Measurements from ENCODE around the gene VSIG10L. TPM values are rescaled to one million over a fixed set of nuclear protein-coding genes. Genes with fewer than 3 reads are reported as not detected.

Gene VSIG10L
- total RNA-seq, 4 donors from 2014 or later, result 0.26 to 3.6 (median 1.7) TPM

GRCh38 chr19:51365211-51365964 lies 23.4 kb upstream of the VSIG10L start:
- H3K9me3 ChIP-seq, result no peaks in the 10 kb centered on the region
- TF ChIP-seq POLR2A (IDR thresholded peaks at IDR 0.05) (no peak), CTCF (IDR thresholded peaks at IDR 0.05) (no peak)
- no peaks in the 10 kb centered on the region for H3K36me3 ChIP-seq
- peak overlapping the region; percentile 77 to 81 for H3K4me3 ChIP-seq
- peak overlapping the region; percentile 90 to 97 for H3K27ac ChIP-seq
- intact Hi-C loops (cut with DNase I; ENCODE audit: low total_unique reads), result no loop called here
- peak; percentile 30 to 31 for DNase-seq
- no peaks in the 10 kb centered on the region for H3K27me3 ChIP-seq
- no peaks in the 10 kb centered on the region for H3K4me1 ChIP-seq

GRCh38 chr19:51364200-51365106 lies 22.5 kb upstream of the VSIG10L start:
- no peaks in the 10 kb centered on the region for H3K4me1 ChIP-seq
- no peaks in the 10 kb centered on the region for H3K27me3 ChIP-seq
- no peaks in the 10 kb centered on the region for H3K36me3 ChIP-seq
- H3K4me3 ChIP-seq, result no peak overlapping the region
- no peak for DNase-seq
- no peak overlapping the region for H3K27ac ChIP-seq
- TF ChIP-seq CTCF (IDR thresholded peaks at IDR 0.05), result no peak
- no peak for TF ChIP-seq POLR2A (IDR thresholded peaks at IDR 0.05)
- intact Hi-C loops (cut with DNase I; ENCODE audit: low total_unique reads), result no loop called here
- no peaks in the 10 kb centered on the region for H3K9me3 ChIP-seq

GRCh38 chr19:51361239-51361638 lies 19.3 kb upstream of the VSIG10L start:
- no peak for DNase-seq
- no peak for TF ChIP-seq CTCF (IDR thresholded peaks at IDR 0.05)
- no peak for TF ChIP-seq POLR2A (IDR thresholded peaks at IDR 0.05)
- Histone ChIP-seq H3K27ac (no peak overlapping the region), H3K36me3 (no peaks in the 10 kb centered on the region), H3K27me3 (no peaks in the 10 kb centered on the region), H3K9me3 (no peaks in the 10 kb centered on the region), H3K4me1 (no peaks in the 10 kb centered on the region), H3K4me3 (no peak overlapping the region)
- intact Hi-C loops (cut with DNase I; ENCODE audit: low total_unique reads), result no loop called here

DNA sequence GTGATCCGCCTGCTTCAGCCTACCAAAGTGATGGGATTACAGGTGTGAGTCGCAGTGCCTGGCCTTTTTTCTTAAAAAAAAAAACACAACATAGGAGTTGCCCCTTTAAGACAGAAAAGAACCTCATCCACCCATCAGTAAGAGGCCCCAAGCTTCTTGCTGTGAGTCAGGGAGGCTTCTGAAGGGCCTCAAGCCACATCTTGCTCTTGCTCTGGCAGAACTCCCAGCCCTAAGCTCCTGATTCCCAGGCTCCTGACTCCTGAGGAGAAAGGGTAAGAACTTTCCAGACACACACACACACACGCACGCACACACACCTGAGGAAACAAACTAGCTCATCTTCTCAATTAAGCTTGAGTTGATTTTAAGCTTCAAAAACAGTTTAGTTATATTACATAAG lies 17.4 kb upstream of the VSIG10L start:
- no peak overlapping the region for H3K4me3 ChIP-seq
- no peaks in the 10 kb centered on the region for H3K9me3 ChIP-seq
- no peaks in the 10 kb centered on the region for H3K4me1 ChIP-seq
- no peak overlapping the region for H3K27ac ChIP-seq
- TF ChIP-seq POLR2A (IDR thresholded peaks at IDR 0.05), result no peak
- TF ChIP-seq CTCF (IDR thresholded peaks at IDR 0.05), result no peak
- DNase-seq, result no peak
- no peaks in the 10 kb centered on the region for H3K27me3 ChIP-seq
- intact Hi-C loops (cut with DNase I; ENCODE audit: low total_unique reads), result no loop called here
- no peaks in the 10 kb centered on the region for H3K36me3 ChIP-seq

GRCh38 chr19:51357952-51358351 lies 16.0 kb upstream of the VSIG10L start:
- Histone ChIP-seq H3K36me3 (no peaks in the 10 kb centered on the region), H3K4me1 (no peaks in the 10 kb centered on the region), H3K9me3 (no peaks in the 10 kb centered on the region), H3K27me3 (no peaks in the 10 kb centered on the region), H3K4me3 (no peak overlapping the region), H3K27ac (no peak overlapping the region)
- intact Hi-C loops (cut with DNase I; ENCODE audit: low total_unique reads), result no loop called here
- DNase-seq, result no peak
- TF ChIP-seq CTCF (IDR thresholded peaks at IDR 0.05) (no peak), POLR2A (IDR thresholded peaks at IDR 0.05) (no peak)
